ENCODE measurements around the gene CHRNA3. TPM values are rescaled to one million over a fixed set of nuclear protein-coding genes. Genes with fewer than 3 reads are reported as not detected.
"Not testable (repeated sequence)": the region's sequence is repeated elsewhere in the genome, so short reads cannot be mapped to it uniquely, and the experiment has no call there.

Gene CHRNA3
- total and polyA plus RNA-seq, 7 donors: 0.23 to 13.8 (median 6.9) TPM

GRCh38 chr15:78561490-78561889 is 59.3 kb downstream of the CHRNA3 start:
- DNase-seq: no peak
- Histone ChIP-seq H3K4me1 (peaks cover 0 to 16% (median 9%) of the 10 kb centered on the region in 4 donors), H3K36me3 (no peaks in the 10 kb centered on the region), H3K27ac (no peak overlapping the region), H3K4me3 (no peak overlapping the region), H3K27me3 (no peaks in the 10 kb centered on the region), H3K9me3 (no peaks in the 10 kb centered on the region)
- intact Hi-C loops (cut with DNase I): loop anchor here (10.0 kb wide), 1 partner anchor 127 kb away; the partner anchor contains the start of gene IREB2
- 87 to 93% methylated on average over 5 of the region's 5 CpGs for WGBS, 2 donors
- TF ChIP-seq, protein P1, sequence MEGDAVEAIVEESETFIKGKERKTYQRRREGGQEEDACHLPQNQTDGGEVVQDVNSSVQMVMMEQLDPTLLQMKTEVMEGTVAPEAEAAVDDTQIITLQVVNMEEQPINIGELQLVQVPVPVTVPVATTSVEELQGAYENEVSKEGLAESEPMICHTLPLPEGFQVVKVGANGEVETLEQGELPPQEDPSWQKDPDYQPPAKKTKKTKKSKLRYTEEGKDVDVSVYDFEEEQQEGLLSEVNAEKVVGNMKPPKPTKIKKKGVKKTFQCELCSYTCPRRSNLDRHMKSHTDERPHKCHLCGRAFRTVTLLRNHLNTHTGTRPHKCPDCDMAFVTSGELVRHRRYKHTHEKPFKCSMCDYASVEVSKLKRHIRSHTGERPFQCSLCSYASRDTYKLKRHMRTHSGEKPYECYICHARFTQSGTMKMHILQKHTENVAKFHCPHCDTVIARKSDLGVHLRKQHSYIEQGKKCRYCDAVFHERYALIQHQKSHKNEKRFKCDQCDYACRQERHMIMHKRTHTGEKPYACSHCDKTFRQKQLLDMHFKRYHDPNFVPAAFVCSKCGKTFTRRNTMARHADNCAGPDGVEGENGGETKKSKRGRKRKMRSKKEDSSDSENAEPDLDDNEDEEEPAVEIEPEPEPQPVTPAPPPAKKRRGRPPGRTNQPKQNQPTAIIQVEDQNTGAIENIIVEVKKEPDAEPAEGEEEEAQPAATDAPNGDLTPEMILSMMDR (IDR thresholded peaks at IDR 0.05): no peak
- no peak for TF ChIP-seq POLR2A (IDR thresholded peaks at IDR 0.05)
- no peak for TF ChIP-seq EP300 (IDR thresholded peaks at IDR 0.05)
- no peak for TF ChIP-seq POLR2AphosphoS5 (IDR thresholded peaks at IDR 0.05)

- not testable (repeated sequence) for H3K4me3 ChIP-seq, H3K36me3 ChIP-seq, H3K27me3 ChIP-seq, DNase-seq, H3K4me1 ChIP-seq, H3K9me3 ChIP-seq, H3K27ac ChIP-seq
- WGBS, 2 donors: 95% methylated on average over 10 of the region's 10 CpGs
- intact Hi-C loops (cut with DNase I): loop anchor here (10.0 kb wide), 1 partner anchor 125 kb away; the partner anchor contains the start of gene IREB2
Observed at GRCh38 chr15:78560201-78560600, 60.6 kb downstream of the CHRNA3 start.

GRCh38 chr15:78552597-78552996 is 68.2 kb downstream of the CHRNA3 start:
- WGBS, 2 donors: 80 to 83% methylated on average over 5 of the region's 5 CpGs
- Histone ChIP-seq H3K4me3 (no peak overlapping the region), H3K4me1 (no peaks in the 10 kb centered on the region), H3K36me3 (peaks cover 7 to 37% (median 28%) of the 10 kb centered on the region in 4 donors), H3K9me3 (no peaks in the 10 kb centered on the region), H3K27ac (no peak overlapping the region), H3K27me3 (no peaks in the 10 kb centered on the region)
- DNase-seq: no peak
- TF ChIP-seq POLR2A (IDR thresholded peaks at IDR 0.05) (no peak), EP300 (IDR thresholded peaks at IDR 0.05) (no peak), POLR2AphosphoS5 (IDR thresholded peaks at IDR 0.05) (no peak)
- TF ChIP-seq, protein P1 (IDR thresholded peaks at IDR 0.05): no peak
- intact Hi-C loops (cut with DNase I): no loop called here

DNA sequence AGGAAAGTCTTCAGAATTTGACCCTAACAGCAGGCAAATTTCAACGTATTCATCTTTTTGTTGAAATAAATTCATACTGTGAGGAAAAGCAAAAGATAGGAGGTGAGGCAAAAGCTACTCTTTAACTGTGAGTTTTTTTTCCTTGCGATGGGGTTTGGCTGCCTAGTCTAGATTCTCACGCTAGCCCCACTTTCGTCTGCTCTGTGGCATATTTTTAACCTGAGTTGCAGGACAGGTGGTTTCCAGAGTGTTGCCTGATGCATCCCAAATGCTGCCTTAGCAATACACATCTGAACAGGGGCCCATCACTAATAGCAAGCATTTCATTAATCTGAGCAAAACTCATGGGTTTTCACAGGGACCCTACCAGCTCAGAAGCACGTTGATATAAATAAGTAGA is 68.9 kb downstream of the CHRNA3 start:
- peaks cover 7 to 44% (median 35%) of the 10 kb centered on the region in 4 donors for H3K36me3 ChIP-seq
- DNase-seq: no peak
- H3K27ac ChIP-seq: no peak overlapping the region
- H3K4me1 ChIP-seq: no peaks in the 10 kb centered on the region
- no peaks in the 10 kb centered on the region for H3K9me3 ChIP-seq
- no peak for TF ChIP-seq POLR2A (IDR thresholded peaks at IDR 0.05)
- TF ChIP-seq, protein P1 (IDR thresholded peaks at IDR 0.05): no peak
- no peak for TF ChIP-seq POLR2AphosphoS5 (IDR thresholded peaks at IDR 0.05)
- no peak for TF ChIP-seq EP300 (IDR thresholded peaks at IDR 0.05)
- intact Hi-C loops (cut with DNase I): no loop called here
- no peaks in the 10 kb centered on the region for H3K27me3 ChIP-seq
- H3K4me3 ChIP-seq: no peak overlapping the region
- WGBS, 2 donors: 91 to 92% methylated on average over 5 of the region's 5 CpGs

- TF ChIP-seq EP300 (IDR thresholded peaks at IDR 0.05) (no peak), POLR2AphosphoS5 (IDR thresholded peaks at IDR 0.05) (no peak), POLR2A (IDR thresholded peaks at IDR 0.05) (no peak)
- TF ChIP-seq, protein P1 (IDR thresholded peaks at IDR 0.05): no peak
- no peaks in the 10 kb centered on the region for H3K9me3 ChIP-seq
- intact Hi-C loops (cut with DNase I): no loop called here
- 63 to 78% methylated on average over 3 of the region's 3 CpGs for WGBS, 2 donors
- H3K27me3 ChIP-seq: no peaks in the 10 kb centered on the region
- no peak for DNase-seq
- H3K4me3 ChIP-seq: no peak overlapping the region
- H3K27ac ChIP-seq: no peak overlapping the region
- no peaks in the 10 kb centered on the region for H3K4me1 ChIP-seq
- H3K36me3 ChIP-seq: peaks cover 13 to 55% (median 45%) of the 10 kb centered on the region in 4 donors
Observed at GRCh38 chr15:78550815-78551214, 70.0 kb downstream of the CHRNA3 start.
